Prostate gland (tissue), 2 donors: ENCODE measurements around the gene FER.

Experiments used
- POLR2A ChIP-seq: fragments of 450-650 bp; IDR thresholded peaks from one replicate; pipeline ENCODE4 v1.6.1; 2016; ENCODE audit warnings: antibody characterized with exemption, mild to moderate bottlenecking
- TF ChIP-seq, protein P1 (sequence below), 4 experiments: fragments of 200-600 bp in 2 of 4; fragments of 450-650 bp in 2 of 4; sonication (generic) in 2 of 4; IDR thresholded peaks; 1 replicate in 3 of 4; 2 replicates in 1 of 4; pipeline ENCODE4 v1.5.1; 2016 to 2019; ENCODE audit warnings: antibody characterized with exemption in 4 of 4, mild to moderate bottlenecking in 2 of 4, moderate library complexity in 2 of 4

DNA sequence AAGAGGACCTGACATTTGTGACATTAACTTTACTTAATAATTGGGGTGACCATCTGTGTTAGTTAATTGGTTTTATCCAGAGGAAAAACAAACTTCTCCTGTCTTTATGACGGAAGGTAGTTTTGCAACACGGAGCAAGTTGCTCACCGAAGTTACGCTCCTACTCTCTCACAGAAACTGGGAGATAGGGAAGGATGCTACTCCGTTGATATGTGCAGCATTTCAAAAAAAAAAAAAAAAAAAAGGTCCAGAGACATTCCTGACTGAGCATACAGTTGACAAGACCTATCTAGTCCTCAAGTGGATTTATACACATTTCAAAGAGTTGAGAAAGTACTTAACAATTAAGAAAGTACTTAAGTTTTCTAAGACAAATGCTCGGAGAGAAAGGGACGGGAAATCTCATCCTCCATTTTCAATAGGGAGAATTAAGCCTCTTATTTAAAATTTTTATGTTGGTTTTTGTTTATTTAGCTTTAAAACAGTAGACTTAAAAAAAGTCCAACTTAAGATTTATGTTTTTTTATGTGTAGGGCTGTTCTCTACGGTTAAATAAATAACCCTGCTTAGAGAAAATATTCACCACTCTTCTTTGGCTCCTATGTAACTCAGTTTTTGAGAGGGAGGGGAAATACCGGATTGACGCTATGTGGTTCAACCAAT, 455 bp upstream of the FER start:
- TF ChIP-seq POLR2A, result no peak
- TF ChIP-seq, protein P1, sequence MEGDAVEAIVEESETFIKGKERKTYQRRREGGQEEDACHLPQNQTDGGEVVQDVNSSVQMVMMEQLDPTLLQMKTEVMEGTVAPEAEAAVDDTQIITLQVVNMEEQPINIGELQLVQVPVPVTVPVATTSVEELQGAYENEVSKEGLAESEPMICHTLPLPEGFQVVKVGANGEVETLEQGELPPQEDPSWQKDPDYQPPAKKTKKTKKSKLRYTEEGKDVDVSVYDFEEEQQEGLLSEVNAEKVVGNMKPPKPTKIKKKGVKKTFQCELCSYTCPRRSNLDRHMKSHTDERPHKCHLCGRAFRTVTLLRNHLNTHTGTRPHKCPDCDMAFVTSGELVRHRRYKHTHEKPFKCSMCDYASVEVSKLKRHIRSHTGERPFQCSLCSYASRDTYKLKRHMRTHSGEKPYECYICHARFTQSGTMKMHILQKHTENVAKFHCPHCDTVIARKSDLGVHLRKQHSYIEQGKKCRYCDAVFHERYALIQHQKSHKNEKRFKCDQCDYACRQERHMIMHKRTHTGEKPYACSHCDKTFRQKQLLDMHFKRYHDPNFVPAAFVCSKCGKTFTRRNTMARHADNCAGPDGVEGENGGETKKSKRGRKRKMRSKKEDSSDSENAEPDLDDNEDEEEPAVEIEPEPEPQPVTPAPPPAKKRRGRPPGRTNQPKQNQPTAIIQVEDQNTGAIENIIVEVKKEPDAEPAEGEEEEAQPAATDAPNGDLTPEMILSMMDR (IDR thresholded peaks at IDR 0.05), result no peak
